HEK293 (cell line): Measurements from ENCODE around the gene MTCP1.

Experiments
- CTCF ChIP-seq: fragments of 450-650 bp; formaldehyde crosslinking; IDR thresholded peaks from 2 replicates; pipeline ENCODE4 v1.5.1; 2016; ENCODE audit warnings: missing biosample characterization, missing genetic modification characterization
- GLIS2 ChIP-seq: fragments of 450-650 bp; formaldehyde crosslinking; IDR thresholded peaks from 2 replicates; pipeline ENCODE4 v1.5.1; 2016; ENCODE audit warnings: missing biosample characterization, missing genetic modification characterization
- HOXC10 ChIP-seq: sonication (generic); formaldehyde crosslinking; IDR thresholded peaks from 2 replicates; pipeline ENCODE4 v1.8.1; 2023; ENCODE audit warnings: mild to moderate bottlenecking, missing genetic modification reagents
- REPIN1 ChIP-seq: fragments of 450-650 bp; formaldehyde crosslinking; IDR thresholded peaks from 2 replicates; pipeline ENCODE4 v1.5.1; 2017; ENCODE audit warnings: missing biosample characterization, missing genetic modification characterization, low read depth
- ZBTB1 ChIP-seq: fragments of 450-650 bp; formaldehyde crosslinking; IDR thresholded peaks from 2 replicates; pipeline ENCODE4 v1.5.1; 2016; ENCODE audit warnings: missing biosample characterization, missing genetic modification characterization
- ZNF157 ChIP-seq: fragments of 450-650 bp; formaldehyde crosslinking; IDR thresholded peaks from 2 replicates; pipeline ENCODE4 v1.5.1; 2016; ENCODE audit warnings: missing biosample characterization, missing genetic modification characterization
- ZNF18 ChIP-seq: fragments of 450-650 bp; formaldehyde crosslinking; IDR thresholded peaks from 2 replicates; pipeline ENCODE4 v1.5.1; 2016; ENCODE audit warnings: missing biosample characterization, missing genetic modification characterization
- ZNF2 ChIP-seq: fragments of 450-650 bp; formaldehyde crosslinking; IDR thresholded peaks from 2 replicates; pipeline ENCODE4 v1.5.1; 2016; ENCODE audit warnings: missing biosample characterization, missing genetic modification characterization
- ZNF302 ChIP-seq: fragments of 450-650 bp; formaldehyde crosslinking; IDR thresholded peaks from 2 replicates; pipeline ENCODE4 v1.5.1; 2016; ENCODE audit warnings: missing biosample characterization, missing genetic modification characterization, low read depth
- ZNF324 ChIP-seq: fragments of 450-650 bp; formaldehyde crosslinking; IDR thresholded peaks from 2 replicates; pipeline ENCODE4 v1.5.1; 2016; ENCODE audit warnings: missing biosample characterization, missing genetic modification characterization
- ZNF362 ChIP-seq: fragments of 450-650 bp; formaldehyde crosslinking; IDR thresholded peaks from 2 replicates; pipeline ENCODE4 v1.5.1; 2016; ENCODE audit warnings: missing biosample characterization, missing genetic modification characterization
- ZNF37A ChIP-seq: fragments of 450-650 bp; IDR thresholded peaks from 2 replicates; pipeline ENCODE4 v1.5.1; 2018; ENCODE audit warnings: missing biosample characterization, missing genetic modification characterization
- ZNF416 ChIP-seq: fragments of 450-650 bp; formaldehyde crosslinking; IDR thresholded peaks from 2 replicates; pipeline ENCODE4 v1.5.1; 2016; ENCODE audit warnings: missing biosample characterization, missing genetic modification characterization
- ZNF48 ChIP-seq: fragments of 450-650 bp; formaldehyde crosslinking; IDR thresholded peaks from 2 replicates; pipeline ENCODE4 v1.5.1; 2016; ENCODE audit warnings: missing biosample characterization, missing genetic modification characterization
- ZNF510 ChIP-seq: fragments of 450-650 bp; formaldehyde crosslinking; IDR thresholded peaks from 2 replicates; pipeline ENCODE4 v1.5.1; 2018; ENCODE audit warnings: mild to moderate bottlenecking, missing genetic modification characterization, missing biosample characterization; ENCODE audit not compliant: insufficient replicate concordance
- ZNF530 ChIP-seq: fragments of 450-650 bp; formaldehyde crosslinking; IDR thresholded peaks from 2 replicates; pipeline ENCODE4 v1.5.1; 2016; ENCODE audit warnings: low read depth, missing biosample characterization, missing genetic modification characterization
- ZNF610 ChIP-seq: fragments of 450-650 bp; formaldehyde crosslinking; IDR thresholded peaks from 2 replicates; pipeline ENCODE4 v1.5.1; 2016; ENCODE audit warnings: missing biosample characterization, missing genetic modification characterization, borderline replicate concordance
- ZNF654 ChIP-seq: fragments of 450-650 bp; formaldehyde crosslinking; IDR thresholded peaks from 2 replicates; pipeline ENCODE4 v1.5.1; 2016; ENCODE audit warnings: low read depth, missing biosample characterization, missing genetic modification characterization
- ZNF658 ChIP-seq: fragments of 450-650 bp; formaldehyde crosslinking; IDR thresholded peaks from 2 replicates; pipeline ENCODE4; 2016; ENCODE audit warnings: missing biosample characterization, missing genetic modification characterization
- ZNF747 ChIP-seq: fragments of 450-650 bp; formaldehyde crosslinking; IDR thresholded peaks from 2 replicates; pipeline ENCODE4 v1.5.1; 2016; ENCODE audit warnings: missing biosample characterization, missing genetic modification characterization
- ZSCAN16 ChIP-seq: fragments of 450-650 bp; formaldehyde crosslinking; IDR thresholded peaks from 2 replicates; pipeline ENCODE4 v1.5.1; 2016; ENCODE audit warnings: missing biosample characterization, missing genetic modification characterization
- ZXDB ChIP-seq: fragments of 450-650 bp; formaldehyde crosslinking; IDR thresholded peaks from 2 replicates; pipeline ENCODE4 v1.5.1; 2016; ENCODE audit warnings: missing biosample characterization, missing genetic modification characterization
- TF ChIP-seq, protein P1 (sequence below): IDR thresholded peaks from 2 replicates; pipeline ENCODE4 v1.6.1; 2011; ENCODE audit warnings: mild to moderate bottlenecking, low read depth, low read length, borderline replicate concordance
- TF ChIP-seq, protein P2 (sequence below): fragments of 450-650 bp; formaldehyde crosslinking; conservative IDR thresholded peaks from 2 replicates; pipeline ENCODE4 v1.5.1; 2016; ENCODE audit warnings: low read depth, missing biosample characterization, missing genetic modification characterization
- TF ChIP-seq, protein P3 (sequence below): fragments of 450-650 bp; formaldehyde crosslinking; IDR thresholded peaks from 2 replicates; pipeline ENCODE4 v1.5.1; 2016; ENCODE audit warnings: missing biosample characterization, missing genetic modification characterization, low read depth
- TF ChIP-seq, protein P4 (sequence below): fragments of 450-650 bp; formaldehyde crosslinking; IDR thresholded peaks from 2 replicates; pipeline ENCODE4 v1.5.1; 2016; ENCODE audit warnings: missing biosample characterization, missing genetic modification characterization
- TF ChIP-seq, protein P5 (sequence below): fragments of 450-650 bp; formaldehyde crosslinking; IDR thresholded peaks from 2 replicates; pipeline ENCODE4 v1.5.1; 2017; ENCODE audit warnings: missing biosample characterization, missing genetic modification characterization

Gene MTCP1

DNA sequence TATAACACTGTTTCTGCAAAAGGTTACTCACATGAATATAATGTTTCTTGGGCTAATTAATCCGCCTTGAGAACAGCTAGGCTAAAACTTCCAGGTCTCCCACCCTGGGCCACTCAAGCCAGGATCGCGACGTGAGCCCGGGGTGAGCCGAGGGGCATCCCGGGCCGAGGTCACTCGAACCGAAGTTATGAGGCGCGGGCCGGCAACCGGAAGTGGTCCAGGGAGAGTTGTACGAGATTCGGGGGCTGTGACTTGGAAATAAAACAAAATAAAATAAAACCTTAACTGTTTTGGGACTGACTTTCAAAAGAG, 317 bp downstream of the MTCP1 start (continued):
- TF ChIP-seq ZNF2 (tag by site-specific recombination) (no peak), ZNF302 (tag by site-specific recombination) (no peak), ZNF610 (tag by site-specific recombination) (no peak), ZNF362 (tag by site-specific recombination) (no peak), ZNF48 (tag by site-specific recombination) (no peak), GLIS2 (tag by site-specific recombination) (no peak), ZNF18 (tag by site-specific recombination) (no peak), ZNF658 (tag by site-specific recombination) (no peak), ZNF157 (tag by site-specific recombination) (no peak), ZNF530 (tag by site-specific recombination) (no peak), ZNF654 (tag by site-specific recombination) (no peak), CTCF (tag by site-specific recombination) (no peak), ZNF747 (tag by site-specific recombination) (no peak), ZNF510 (tag by site-specific recombination) (no peak), ZXDB (tag by site-specific recombination) (peak; percentile 39; the same call in 1 of the 2 replicates), ZBTB1 (tag by site-specific recombination) (no peak), ZNF416 (tag by site-specific recombination) (no peak), ZSCAN16 (tag by site-specific recombination) (no peak), REPIN1 (tag by site-specific recombination) (no peak), ZNF37A (tag by site-specific recombination) (no peak), HOXC10 (CRISPR knock-in tag) (no peak), ZNF324 (tag by site-specific recombination) (no peak)
- TF ChIP-seq, protein P1, sequence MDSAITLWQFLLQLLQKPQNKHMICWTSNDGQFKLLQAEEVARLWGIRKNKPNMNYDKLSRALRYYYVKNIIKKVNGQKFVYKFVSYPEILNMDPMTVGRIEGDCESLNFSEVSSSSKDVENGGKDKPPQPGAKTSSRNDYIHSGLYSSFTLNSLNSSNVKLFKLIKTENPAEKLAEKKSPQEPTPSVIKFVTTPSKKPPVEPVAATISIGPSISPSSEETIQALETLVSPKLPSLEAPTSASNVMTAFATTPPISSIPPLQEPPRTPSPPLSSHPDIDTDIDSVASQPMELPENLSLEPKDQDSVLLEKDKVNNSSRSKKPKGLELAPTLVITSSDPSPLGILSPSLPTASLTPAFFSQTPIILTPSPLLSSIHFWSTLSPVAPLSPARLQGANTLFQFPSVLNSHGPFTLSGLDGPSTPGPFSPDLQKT: no peak
- TF ChIP-seq, protein P2, sequence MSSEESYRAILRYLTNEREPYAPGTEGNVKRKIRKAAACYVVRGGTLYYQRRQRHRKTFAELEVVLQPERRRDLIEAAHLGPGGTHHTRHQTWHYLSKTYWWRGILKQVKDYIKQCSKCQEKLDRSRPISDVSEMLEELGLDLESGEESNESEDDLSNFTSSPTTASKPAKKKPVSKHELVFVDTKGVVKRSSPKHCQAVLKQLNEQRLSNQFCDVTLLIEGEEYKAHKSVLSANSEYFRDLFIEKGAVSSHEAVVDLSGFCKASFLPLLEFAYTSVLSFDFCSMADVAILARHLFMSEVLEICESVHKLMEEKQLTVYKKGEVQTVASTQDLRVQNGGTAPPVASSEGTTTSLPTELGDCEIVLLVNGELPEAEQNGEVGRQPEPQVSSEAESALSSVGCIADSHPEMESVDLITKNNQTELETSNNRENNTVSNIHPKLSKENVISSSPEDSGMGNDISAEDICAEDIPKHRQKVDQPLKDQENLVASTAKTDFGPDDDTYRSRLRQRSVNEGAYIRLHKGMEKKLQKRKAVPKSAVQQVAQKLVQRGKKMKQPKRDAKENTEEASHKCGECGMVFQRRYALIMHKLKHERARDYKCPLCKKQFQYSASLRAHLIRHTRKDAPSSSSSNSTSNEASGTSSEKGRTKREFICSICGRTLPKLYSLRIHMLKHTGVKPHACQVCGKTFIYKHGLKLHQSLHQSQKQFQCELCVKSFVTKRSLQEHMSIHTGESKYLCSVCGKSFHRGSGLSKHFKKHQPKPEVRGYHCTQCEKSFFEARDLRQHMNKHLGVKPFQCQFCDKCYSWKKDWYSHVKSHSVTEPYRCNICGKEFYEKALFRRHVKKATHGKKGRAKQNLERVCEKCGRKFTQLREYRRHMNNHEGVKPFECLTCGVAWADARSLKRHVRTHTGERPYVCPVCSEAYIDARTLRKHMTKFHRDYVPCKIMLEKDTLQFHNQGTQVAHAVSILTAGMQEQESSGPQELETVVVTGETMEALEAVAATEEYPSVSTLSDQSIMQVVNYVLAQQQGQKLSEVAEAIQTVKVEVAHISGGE (tag by site-specific recombination): 0 out of 2 replicates have a peak, but pooled peaks have one; percentile 77
- TF ChIP-seq, protein P3, sequence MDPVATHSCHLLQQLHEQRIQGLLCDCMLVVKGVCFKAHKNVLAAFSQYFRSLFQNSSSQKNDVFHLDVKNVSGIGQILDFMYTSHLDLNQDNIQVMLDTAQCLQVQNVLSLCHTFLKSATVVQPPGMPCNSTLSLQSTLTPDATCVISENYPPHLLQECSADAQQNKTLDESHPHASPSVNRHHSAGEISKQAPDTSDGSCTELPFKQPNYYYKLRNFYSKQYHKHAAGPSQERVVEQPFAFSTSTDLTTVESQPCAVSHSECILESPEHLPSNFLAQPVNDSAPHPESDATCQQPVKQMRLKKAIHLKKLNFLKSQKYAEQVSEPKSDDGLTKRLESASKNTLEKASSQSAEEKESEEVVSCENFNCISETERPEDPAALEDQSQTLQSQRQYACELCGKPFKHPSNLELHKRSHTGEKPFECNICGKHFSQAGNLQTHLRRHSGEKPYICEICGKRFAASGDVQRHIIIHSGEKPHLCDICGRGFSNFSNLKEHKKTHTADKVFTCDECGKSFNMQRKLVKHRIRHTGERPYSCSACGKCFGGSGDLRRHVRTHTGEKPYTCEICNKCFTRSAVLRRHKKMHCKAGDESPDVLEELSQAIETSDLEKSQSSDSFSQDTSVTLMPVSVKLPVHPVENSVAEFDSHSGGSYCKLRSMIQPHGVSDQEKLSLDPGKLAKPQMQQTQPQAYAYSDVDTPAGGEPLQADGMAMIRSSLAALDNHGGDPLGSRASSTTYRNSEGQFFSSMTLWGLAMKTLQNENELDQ: no peak
- TF ChIP-seq, protein P4, sequence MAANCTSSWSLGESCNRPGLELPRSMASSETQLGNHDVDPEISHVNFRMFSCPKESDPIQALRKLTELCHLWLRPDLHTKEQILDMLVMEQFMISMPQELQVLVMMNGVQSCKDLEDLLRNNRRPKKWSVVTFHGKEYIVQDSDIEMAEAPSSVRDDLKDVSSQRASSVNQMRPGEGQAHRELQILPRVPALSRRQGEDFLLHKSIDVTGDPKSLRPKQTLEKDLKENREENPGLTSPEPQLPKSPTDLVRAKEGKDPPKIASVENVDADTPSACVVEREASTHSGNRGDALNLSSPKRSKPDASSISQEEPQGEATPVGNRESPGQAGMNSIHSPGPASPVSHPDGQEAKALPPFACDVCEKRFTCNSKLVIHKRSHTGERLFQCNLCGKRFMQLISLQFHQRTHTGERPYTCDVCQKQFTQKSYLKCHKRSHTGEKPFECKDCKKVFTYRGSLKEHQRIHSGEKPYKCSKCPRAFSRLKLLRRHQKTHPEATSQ (tag by site-specific recombination): no peak
- TF ChIP-seq, protein P5, sequence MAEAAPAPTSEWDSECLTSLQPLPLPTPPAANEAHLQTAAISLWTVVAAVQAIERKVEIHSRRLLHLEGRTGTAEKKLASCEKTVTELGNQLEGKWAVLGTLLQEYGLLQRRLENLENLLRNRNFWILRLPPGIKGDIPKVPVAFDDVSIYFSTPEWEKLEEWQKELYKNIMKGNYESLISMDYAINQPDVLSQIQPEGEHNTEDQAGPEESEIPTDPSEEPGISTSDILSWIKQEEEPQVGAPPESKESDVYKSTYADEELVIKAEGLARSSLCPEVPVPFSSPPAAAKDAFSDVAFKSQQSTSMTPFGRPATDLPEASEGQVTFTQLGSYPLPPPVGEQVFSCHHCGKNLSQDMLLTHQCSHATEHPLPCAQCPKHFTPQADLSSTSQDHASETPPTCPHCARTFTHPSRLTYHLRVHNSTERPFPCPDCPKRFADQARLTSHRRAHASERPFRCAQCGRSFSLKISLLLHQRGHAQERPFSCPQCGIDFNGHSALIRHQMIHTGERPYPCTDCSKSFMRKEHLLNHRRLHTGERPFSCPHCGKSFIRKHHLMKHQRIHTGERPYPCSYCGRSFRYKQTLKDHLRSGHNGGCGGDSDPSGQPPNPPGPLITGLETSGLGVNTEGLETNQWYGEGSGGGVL (tag by site-specific recombination): no peak
